Glutamatergic neuron (in vitro differentiated cells): ENCODE data around the gene VIPR1. TPM values are rescaled to one million over a fixed set of nuclear protein-coding genes. Genes with fewer than 3 reads are reported as not detected.
"Not testable (repeated sequence)": the region's sequence is repeated elsewhere in the genome, so short reads cannot be mapped to it uniquely, and the experiment has no call there.

ENCODE experiments used
- DNase-seq: peaks from one replicate; pipeline ENCODE4 v3.0.0; 2022
- H3K27ac Mint-ChIP-seq: one replicate; pipeline ENCODE4 v1.8.0; 2020; ENCODE audit warnings: mild to moderate bottlenecking, mixed read lengths, inconsistent platforms; ENCODE audit not compliant: unreplicated experiment
- H3K27me3 Mint-ChIP-seq: one replicate; pipeline ENCODE4 v1.8.0; 2020; ENCODE audit warnings: mild to moderate bottlenecking, moderate library complexity, mixed read lengths, inconsistent platforms; ENCODE audit not compliant: unreplicated experiment
- H3K36me3 Mint-ChIP-seq: one replicate; pipeline ENCODE4 v1.8.0; 2020; ENCODE audit warnings: mild to moderate bottlenecking, mixed read lengths, inconsistent platforms; ENCODE audit not compliant: unreplicated experiment
- H3K4me1 Mint-ChIP-seq: one replicate; pipeline ENCODE4 v1.8.0; 2020; ENCODE audit warnings: mild to moderate bottlenecking, low read depth, mixed read lengths, inconsistent platforms; ENCODE audit not compliant: unreplicated experiment
- H3K4me3 Mint-ChIP-seq: one replicate; pipeline ENCODE4 v1.8.0; 2020; ENCODE audit warnings: mild to moderate bottlenecking, mixed read lengths, inconsistent platforms; ENCODE audit not compliant: unreplicated experiment
- H3K9me3 Mint-ChIP-seq: one replicate; pipeline ENCODE4 v1.8.0; 2020; ENCODE audit warnings: mild to moderate bottlenecking, moderate library complexity, mixed read lengths, inconsistent platforms; ENCODE audit not compliant: unreplicated experiment
- CTCF ChIP-seq: fragments of 200-600 bp; sonication (generic); IDR thresholded peaks from one replicate; pipeline ENCODE4 v1.5.0; 2021; ENCODE audit not compliant: partially characterized antibody, unreplicated experiment
- total RNA-seq: library from RNA; stranded (reverse); fragmentation: NEBNext Ultra II Directional; extraction: Animal tissue kit (Norgen Biotek cat#: 25700); gene quantifications from one replicate; pipeline ENCODE4 v1.2.1, GENCODE V29; 2021; ENCODE audit not compliant: unreplicated experiment

The VIPR1 gene
- total RNA-seq, 1 donor from 2014 or later, result not detected

GRCh38 chr3:42569593-42570142 lies 67.2 kb downstream of the VIPR1 start:
- Mint-ChIP-seq H3K27me3 (no peaks in the 10 kb centered on the region), H3K4me3 (no peak overlapping the region), H3K27ac (no peak overlapping the region), H3K36me3 (peaks cover 10% of the 10 kb centered on the region), H3K4me1 (peaks cover 6% of the 10 kb centered on the region), H3K9me3 (no peaks in the 10 kb centered on the region)
- TF ChIP-seq CTCF, result no peak
- DNase-seq, result no peak

- peak; percentile 71 for DNase-seq
- Mint-ChIP-seq H3K4me1 (peaks cover 6% of the 10 kb centered on the region), H3K27ac (no peak overlapping the region), H3K9me3 (no peaks in the 10 kb centered on the region), H3K36me3 (peaks cover 20% of the 10 kb centered on the region), H3K27me3 (peaks cover 3% of the 10 kb centered on the region), H3K4me3 (no peak overlapping the region)
- TF ChIP-seq CTCF, result peak; percentile 23
Observed at GRCh38 chr3:42572278-42572677, 69.8 kb downstream of the VIPR1 start.

- H3K9me3 Mint-ChIP-seq, result no peaks in the 10 kb centered on the region
- peaks cover 24% of the 10 kb centered on the region for H3K36me3 Mint-ChIP-seq
- no peak overlapping the region for H3K27ac Mint-ChIP-seq
- no peak overlapping the region for H3K4me3 Mint-ChIP-seq
- no peak for DNase-seq
- TF ChIP-seq CTCF, result no peak
- peaks cover 4% of the 10 kb centered on the region for H3K27me3 Mint-ChIP-seq
- H3K4me1 Mint-ChIP-seq, result peaks cover 12% of the 10 kb centered on the region
Observed at GRCh38 chr3:42575137-42575741, 72.8 kb downstream of the VIPR1 start.

GRCh38 chr3:42578054-42578453 lies 75.6 kb downstream of the VIPR1 start:
- no peak for DNase-seq
- peaks cover 4% of the 10 kb centered on the region for H3K27me3 Mint-ChIP-seq
- no peaks in the 10 kb centered on the region for H3K9me3 Mint-ChIP-seq
- no peak overlapping the region for H3K27ac Mint-ChIP-seq
- TF ChIP-seq CTCF, result no peak
- peaks cover 24% of the 10 kb centered on the region for H3K36me3 Mint-ChIP-seq
- peaks cover 22% of the 10 kb centered on the region for H3K4me1 Mint-ChIP-seq
- no peak overlapping the region for H3K4me3 Mint-ChIP-seq

GRCh38 chr3:42579346-42579745 lies 76.9 kb downstream of the VIPR1 start:
- Mint-ChIP-seq H3K36me3 (peaks cover 17% of the 10 kb centered on the region), H3K4me1 (peaks cover 23% of the 10 kb centered on the region)
- H3K4me3 Mint-ChIP-seq, result not testable (repeated sequence)

More at GRCh38 chr3:42579346-42579745, 76.9 kb downstream of the VIPR1 start:
- not testable (repeated sequence) for DNase-seq, H3K27me3 Mint-ChIP-seq, H3K9me3 Mint-ChIP-seq, H3K27ac Mint-ChIP-seq
